Esophagus squamous epithelium (tissue), 5 donors: ENCODE measurements around the gene RTN3. TPM values are rescaled to one million over a fixed set of nuclear protein-coding genes. Genes with fewer than 3 reads are reported as not detected.

Experiments
- DNase-seq: peaks from one replicate; lab custom pipeline; 2025; lab: John Stamatoyannopoulos, UW
- H3K27ac ChIP-seq, 4 donors: fragments of 200-600 bp; sonication (generic); one replicate each; pipeline ENCODE4 v1.5.1; 2016 to 2019; ENCODE audit warnings: mild to moderate bottlenecking in 1 of 4
- H3K27me3 ChIP-seq, 4 donors: fragments of 200-600 bp; sonication (generic); 1 replicate in 3 of 4; 2 replicates in 1 of 4; pipeline versions ENCODE4 v1.5.1 to v1.6.0; 2017 to 2021; ENCODE audit warnings: antibody characterized with exemption in 1 of 4
- H3K36me3 ChIP-seq, 3 donors: fragments of 200-600 bp; sonication (generic); one replicate each; pipeline ENCODE4 v1.5.1; 2016 to 2019
- H3K4me1 ChIP-seq, 3 donors: fragments of 200-600 bp; sonication (generic); one replicate each; pipeline ENCODE4 v1.5.1; 2017 to 2019
- H3K4me3 ChIP-seq, 4 donors: fragments of 200-600 bp; sonication (generic); 1 replicate in 3 of 4; 2 replicates in 1 of 4; pipeline ENCODE4 v1.5.1; 2016 to 2019; ENCODE audit warnings: mild to moderate bottlenecking in 2 of 4, moderate library complexity in 1 of 4
- H3K9me3 ChIP-seq, 3 donors: fragments of 200-600 bp; sonication (generic); one replicate each; pipeline ENCODE4 v1.5.1; 2016 to 2019
- CTCF ChIP-seq, 6 experiments: fragments of 450-650 bp in 4 of 6; fragments of 200-600 bp in 2 of 6; sonication (generic) in 2 of 6; IDR thresholded peaks; one replicate each; pipeline ENCODE4 v1.5.1; 2016 to 2019; ENCODE audit warnings: antibody characterized with exemption in 6 of 6, mild to moderate bottlenecking in 4 of 6, moderate library complexity in 4 of 6
- POLR2A ChIP-seq, 4 donors: fragments of 450-650 bp; IDR thresholded peaks; one replicate each; pipeline ENCODE4 v1.6.1; 2017; ENCODE audit warnings: antibody characterized with exemption in 4 of 4, mild to moderate bottlenecking in 4 of 4, moderate library complexity in 3 of 4
- WGBS, 2 donors: methylation state at CpG; one replicate each; pipeline ENCODE4 v1.1.5; 2018; 5-methylcytosine and 5-hydroxymethylcytosine counted together
- intact Hi-C: fragments of 100-400 bp; cut with DNase I; formaldehyde crosslinking; loops from one replicate; pipeline ENCODE4 v1.15.0; 2022
- total RNA-seq, 4 donors: library from RNA; depleted of rRNA; stranded (reverse); fragments of >200 nt; gene quantifications; one replicate each; pipeline ENCODE4 v1.1.0, GENCODE V29; 2016
- donor health status: DM: yes; HTN: yes; CAD: no.

The RTN3 gene
- total RNA-seq, 4 donors from 2014 or later: 48.0 to 78.3 (median 58.4) TPM

DNA sequence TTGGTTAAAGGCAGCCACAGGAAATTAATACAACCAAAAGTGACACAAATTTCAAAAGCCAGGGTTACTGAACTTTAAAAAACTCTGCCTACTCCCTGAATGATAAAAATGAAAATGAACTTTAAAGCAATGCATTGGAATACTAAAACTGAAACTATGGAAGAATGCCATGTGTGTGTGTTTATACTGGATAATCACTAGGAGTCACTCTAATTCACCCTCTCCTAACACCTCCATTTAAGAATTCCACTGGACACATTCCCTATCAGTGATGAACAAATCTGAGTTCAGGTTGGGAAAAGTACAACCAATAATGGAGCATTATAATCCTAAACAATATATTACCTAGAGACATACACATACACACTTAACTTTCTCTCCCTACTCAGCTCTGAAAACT lies 39.6 kb upstream of the RTN3 start:
- DNase-seq: no peak
- Histone ChIP-seq H3K9me3 (no peaks in the 10 kb centered on the region), H3K27me3 (no peaks in the 10 kb centered on the region), H3K4me1 (peaks cover 0 to 5% (median 0%) of the 10 kb centered on the region in 3 donors), H3K36me3 (peaks cover 9 to 93% (median 9%) of the 10 kb centered on the region in 3 donors), H3K4me3 (no peak overlapping the region), H3K27ac (no peak overlapping the region)
- no peak for TF ChIP-seq POLR2A (IDR thresholded peaks at IDR 0.05)
- intact Hi-C loops: loop anchor here (10.0 kb wide), 1 partner anchor 93 kb away; no protein-coding TSS in a partner anchor

GRCh38 chr11:63643205-63643604 lies 38.1 kb upstream of the RTN3 start:
- H3K27me3 ChIP-seq: no peaks in the 10 kb centered on the region
- TF ChIP-seq CTCF (IDR thresholded peaks at IDR 0.05) (no peak), POLR2A (IDR thresholded peaks at IDR 0.05) (no peak)
- no peak overlapping the region for H3K4me3 ChIP-seq
- no peak for DNase-seq
- peaks cover 0 to 5% (median 0%) of the 10 kb centered on the region in 3 donors for H3K4me1 ChIP-seq
- intact Hi-C loops: loop anchor here (10.0 kb wide), 1 partner anchor 92 kb away; no protein-coding TSS in a partner anchor
- 74 to 85% methylated on average over 3 of the region's 3 CpGs for WGBS, 2 donors
- H3K36me3 ChIP-seq: peaks cover 9 to 93% (median 13%) of the 10 kb centered on the region in 3 donors
- H3K9me3 ChIP-seq: no peaks in the 10 kb centered on the region
- H3K27ac ChIP-seq: no peak overlapping the region

- Histone ChIP-seq H3K36me3 (peaks cover 0 to 99% (median 21%) of the 10 kb centered on the region in 3 donors), H3K9me3 (no peaks in the 10 kb centered on the region), H3K4me1 (peaks cover 0 to 7% (median 0%) of the 10 kb centered on the region in 3 donors), H3K27me3 (no peaks in the 10 kb centered on the region), H3K4me3 (no peak overlapping the region), H3K27ac (no peak overlapping the region)
- TF ChIP-seq POLR2A (IDR thresholded peaks at IDR 0.05): no peak
- no peak for TF ChIP-seq CTCF (IDR thresholded peaks at IDR 0.05)
- intact Hi-C loops: no loop called here
- no peak for DNase-seq
- WGBS, 2 donors: 72 to 78% methylated on average over 3 of the region's 3 CpGs
These were observed 28.6 kb upstream of the RTN3 start for GRCh38 chr11:63652671-63653070.

- intact Hi-C loops: no loop called here
- 85 to 94% methylated on average over 8 of the region's 8 CpGs for WGBS, 2 donors
These were observed 20.3 kb upstream of the RTN3 start for GRCh38 chr11:63660972-63661371.

DNA sequence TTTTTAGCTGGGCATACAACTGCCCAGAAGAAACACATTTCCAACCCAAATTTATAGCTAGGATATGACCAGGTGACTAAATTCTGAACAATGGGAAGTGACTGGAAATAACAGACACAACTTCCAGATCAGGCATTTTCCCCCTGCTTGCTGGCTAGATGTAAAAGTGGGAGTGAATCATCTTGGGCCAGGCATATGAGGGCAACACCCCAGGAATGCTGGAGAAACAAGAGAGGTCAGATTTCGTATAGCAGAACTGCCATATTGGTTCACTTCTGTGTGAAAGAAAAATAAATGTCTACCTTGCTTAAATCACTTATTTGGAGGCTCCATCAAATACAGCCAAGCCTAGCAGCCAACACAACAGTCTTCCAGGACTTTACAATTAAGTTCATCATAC lies 17.5 kb upstream of the RTN3 start:
- TF ChIP-seq POLR2A (IDR thresholded peaks at IDR 0.05) (no peak), CTCF (IDR thresholded peaks at IDR 0.05) (no peak)
- 0% methylated on average over 1 of the region's 1 CpG for WGBS, 2 donors
- no peak overlapping the region for H3K4me3 ChIP-seq
- H3K27me3 ChIP-seq: no peaks in the 10 kb centered on the region
- no peaks in the 10 kb centered on the region for H3K9me3 ChIP-seq
- H3K27ac ChIP-seq: peak overlapping the region in 2 of 4 donors; percentile 20 to 42
- peaks cover 0 to 9% (median 0%) of the 10 kb centered on the region in 3 donors for H3K36me3 ChIP-seq
- H3K4me1 ChIP-seq: peaks cover 15 to 82% (median 35%) of the 10 kb centered on the region in 3 donors
- intact Hi-C loops: no loop called here
- DNase-seq: no peak

More at GRCh38 chr11:63660972-63661371, 20.3 kb upstream of the RTN3 start:
- no peaks in the 10 kb centered on the region for H3K27me3 ChIP-seq
- DNase-seq: no peak
- H3K4me1 ChIP-seq: peaks cover 0 to 53% (median 7%) of the 10 kb centered on the region in 3 donors
- no peak overlapping the region for H3K27ac ChIP-seq
- TF ChIP-seq POLR2A (IDR thresholded peaks at IDR 0.05): no peak
- TF ChIP-seq CTCF (IDR thresholded peaks at IDR 0.05): no peak
- no peaks in the 10 kb centered on the region for H3K9me3 ChIP-seq
- H3K4me3 ChIP-seq: no peak overlapping the region
- peaks cover 0 to 36% (median 6%) of the 10 kb centered on the region in 3 donors for H3K36me3 ChIP-seq
